Adrenal gland (tissue), 12 donors: Measurements from ENCODE around the gene ENG. TPM values are rescaled to one million over a fixed set of nuclear protein-coding genes. Genes with fewer than 3 reads are reported as not detected.
A peak's percentile ranks its signal among the peaks of the same experiment; 100 is the strongest.

Experiments
- DNase-seq, 7 donors: peaks; one replicate each; pipeline ENCODE4 v3.0.0-alpha.2; 2019 to 2020
- H3K27ac ChIP-seq, 5 donors: fragments of 200-600 bp; sonication (generic) in 4 of 5; 1 replicate in 3 of 5; 2 replicates in 2 of 5; pipeline versions ENCODE4 v1.5.1 to v1.8.0; 2016 to 2020; ENCODE audit warnings: mild to moderate bottlenecking in 1 of 5
- H3K27me3 ChIP-seq: fragments of 200-600 bp; 2 replicates; pipeline ENCODE4 v1.8.0; 2021
- H3K36me3 ChIP-seq, 2 donors: fragments of 200-600 bp; replicated peaks in 1 of 2; 1 replicate in 1 of 2; 2 replicates in 1 of 2; pipeline versions ENCODE4 v1.5.1 to v1.8.0; 2018 to 2022
- H3K4me1 ChIP-seq, 2 donors: fragments of 200-600 bp; replicated peaks in 1 of 2; 1 replicate in 1 of 2; 2 replicates in 1 of 2; pipeline versions ENCODE4 v1.5.1 to v1.8.0; 2018 to 2021
- H3K4me3 ChIP-seq, 4 donors: fragments of 200-600 bp; sonication (generic) in 3 of 4; one replicate each; pipeline ENCODE4 v1.5.1; 2016 to 2018
- H3K9me3 ChIP-seq, 3 donors: fragments of 200-600 bp; sonication (generic) in 1 of 3; replicated peaks in 1 of 3; 1 replicate in 2 of 3; 2 replicates in 1 of 3; pipeline versions ENCODE4 v1.5.1 to v1.8.0; 2016 to 2021
- POLR2A ChIP-seq, 2 donors: fragments of 450-650 bp; IDR thresholded peaks; one replicate each; pipeline ENCODE4 v1.6.1; 2017; ENCODE audit warnings: antibody characterized with exemption in 2 of 2, mild to moderate bottlenecking in 2 of 2, moderate library complexity in 1 of 2
- WGBS, 4 donors: extraction: QIAGEN DNeasy Blood & Tissue Kit in 2 of 4; methylation state at CpG; one replicate each; pipeline versions ENCODE4 v1.1.5 to v1.1.7; 2013 to 2017; 5-methylcytosine and 5-hydroxymethylcytosine counted together
- intact Hi-C, 2 donors: fragments of 100-400 bp; cut with DNase I; formaldehyde crosslinking; loops; one replicate each; pipeline versions ENCODE4 v1.14.1 to v1.15.0; 2022 to 2023
- polyA plus RNA-seq, 3 donors: library from polyadenylated mRNA; stranded (reverse); fragments of 200-250 nt in 2 of 3; fragments of 350-450 nt in 1 of 3; fragmentation: Illumina TruSeq in 1 of 3; extraction: RNeasy Lipid Tissue Mini Kit (QIAGEN cat#74804) in 1 of 3; gene quantifications; one replicate each; pipeline ENCODE4 v1.2.3, GENCODE V29; 2013 to 2014
- total RNA-seq, 9 donors: library from RNA; depleted of rRNA in 4 of 9; stranded (reverse); fragments of >200 nt in 4 of 9; fragments of 120-200 nt in 1 of 9; fragmentation: NEBNext Ultra II Directional in 1 of 9; extraction: Animal tissue kit (Norgen Biotek cat#: 25700) in 1 of 9; gene quantifications; one replicate each; pipeline versions ENCODE4 v1.1.0 to v1.2.4, GENCODE V29; 2013 to 2023
- TF ChIP-seq, protein P1 (sequence below), 6 experiments: fragments of 450-650 bp in 4 of 6; fragments of 200-600 bp in 2 of 6; sonication (generic) in 1 of 6; IDR thresholded peaks; 1 replicate in 5 of 6; 2 replicates in 1 of 6; pipeline versions ENCODE4 v1.5.1 to v1.8.0; 2016 to 2021; ENCODE audit warnings: antibody characterized with exemption in 6 of 6, mild to moderate bottlenecking in 2 of 6, moderate library complexity in 1 of 6
- donor health status: healthy with polysubstance abuse.
- donor health status: Bipolar disorder and iron deficiency.
- donor health status: DM: yes; HTN: yes; CAD: no.
- donor health status: DM: no; HTN: no; CAD: no.
- donor health status: DM: no; HTN: no; CAD: no.
- donor health status: DM: yes; HTN: yes; CAD: no.

The ENG gene
- total and polyA plus RNA-seq, 12 donors = 4.3 to 214 (median 106) TPM

DNA sequence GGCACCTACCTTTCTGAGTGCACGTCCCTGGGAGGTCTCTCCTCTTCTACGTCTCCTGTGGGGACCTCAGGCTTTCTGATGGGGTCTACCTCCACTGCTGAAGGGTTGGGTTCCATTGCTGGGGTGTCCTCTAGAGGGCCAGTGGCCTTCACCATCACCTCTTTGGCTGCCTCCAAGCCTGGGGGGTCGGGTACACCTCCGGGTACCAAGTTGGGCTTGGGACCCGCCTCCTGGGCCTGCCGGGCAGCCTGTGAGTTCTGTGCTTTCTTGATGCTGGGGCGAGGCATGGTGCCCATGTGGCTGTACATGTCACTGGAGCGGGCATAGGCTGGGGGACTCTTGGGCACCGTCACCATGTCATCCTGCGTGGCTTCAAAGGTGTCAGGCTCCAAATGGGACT, 80.5 kb downstream of the ENG start:
- 88 to 95% (median 89%) methylated on average over 6 to 10 of the region's 10 CpGs for WGBS, 4 donors
- intact Hi-C loops = no loop called here

DNA sequence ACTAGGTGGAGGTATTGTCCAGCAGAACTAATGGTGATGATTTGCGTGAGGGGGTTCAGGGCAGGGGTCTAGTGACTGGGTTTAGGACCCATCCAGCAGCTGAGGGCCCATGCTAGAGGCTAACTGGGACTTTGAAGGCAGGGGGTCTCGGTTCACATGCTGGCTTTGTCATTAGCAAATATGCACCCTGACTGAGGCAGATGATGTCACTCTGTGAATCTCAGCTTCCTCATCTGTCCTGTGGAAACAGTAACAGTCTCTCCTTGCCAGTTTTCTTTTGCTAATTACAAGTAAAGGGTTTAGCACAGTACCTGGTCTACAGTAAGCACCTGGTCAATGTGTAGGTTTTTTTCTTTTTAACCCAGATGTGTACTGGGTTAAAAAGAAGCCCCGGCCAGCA, 81.2 kb downstream of the ENG start:
- no peak for DNase-seq
- WGBS, 4 donors = 82 to 89% (median 83%) methylated on average over 3 of the region's 3 CpGs
- no peak overlapping the region for H3K27ac ChIP-seq
- intact Hi-C loops = no loop called here
- no peak overlapping the region for H3K4me3 ChIP-seq
- H3K9me3 ChIP-seq = no peaks in the 10 kb centered on the region
- H3K36me3 ChIP-seq = no peaks in the 10 kb centered on the region
- no peak for TF ChIP-seq POLR2A (IDR thresholded peaks at IDR 0.05)
- TF ChIP-seq, protein P1, sequence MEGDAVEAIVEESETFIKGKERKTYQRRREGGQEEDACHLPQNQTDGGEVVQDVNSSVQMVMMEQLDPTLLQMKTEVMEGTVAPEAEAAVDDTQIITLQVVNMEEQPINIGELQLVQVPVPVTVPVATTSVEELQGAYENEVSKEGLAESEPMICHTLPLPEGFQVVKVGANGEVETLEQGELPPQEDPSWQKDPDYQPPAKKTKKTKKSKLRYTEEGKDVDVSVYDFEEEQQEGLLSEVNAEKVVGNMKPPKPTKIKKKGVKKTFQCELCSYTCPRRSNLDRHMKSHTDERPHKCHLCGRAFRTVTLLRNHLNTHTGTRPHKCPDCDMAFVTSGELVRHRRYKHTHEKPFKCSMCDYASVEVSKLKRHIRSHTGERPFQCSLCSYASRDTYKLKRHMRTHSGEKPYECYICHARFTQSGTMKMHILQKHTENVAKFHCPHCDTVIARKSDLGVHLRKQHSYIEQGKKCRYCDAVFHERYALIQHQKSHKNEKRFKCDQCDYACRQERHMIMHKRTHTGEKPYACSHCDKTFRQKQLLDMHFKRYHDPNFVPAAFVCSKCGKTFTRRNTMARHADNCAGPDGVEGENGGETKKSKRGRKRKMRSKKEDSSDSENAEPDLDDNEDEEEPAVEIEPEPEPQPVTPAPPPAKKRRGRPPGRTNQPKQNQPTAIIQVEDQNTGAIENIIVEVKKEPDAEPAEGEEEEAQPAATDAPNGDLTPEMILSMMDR (IDR thresholded peaks at IDR 0.05) = no peak
- H3K27me3 ChIP-seq = no peaks in the 10 kb centered on the region
- H3K4me1 ChIP-seq = peaks cover 5 to 8% of the 10 kb centered on the region in 2 donors

More for the DNA sequence above, 80.5 kb downstream of the ENG start:
- peaks cover 5 to 8% of the 10 kb centered on the region in 2 donors for H3K4me1 ChIP-seq
- H3K9me3 ChIP-seq = no peaks in the 10 kb centered on the region
- H3K4me3 ChIP-seq = no peak overlapping the region
- H3K36me3 ChIP-seq = no peaks in the 10 kb centered on the region
- H3K27me3 ChIP-seq = no peaks in the 10 kb centered on the region
- no peak overlapping the region for H3K27ac ChIP-seq
- TF ChIP-seq, protein P1 (IDR thresholded peaks at IDR 0.05) = no peak
- no peak for TF ChIP-seq POLR2A (IDR thresholded peaks at IDR 0.05)
- DNase-seq = no peak

DNA sequence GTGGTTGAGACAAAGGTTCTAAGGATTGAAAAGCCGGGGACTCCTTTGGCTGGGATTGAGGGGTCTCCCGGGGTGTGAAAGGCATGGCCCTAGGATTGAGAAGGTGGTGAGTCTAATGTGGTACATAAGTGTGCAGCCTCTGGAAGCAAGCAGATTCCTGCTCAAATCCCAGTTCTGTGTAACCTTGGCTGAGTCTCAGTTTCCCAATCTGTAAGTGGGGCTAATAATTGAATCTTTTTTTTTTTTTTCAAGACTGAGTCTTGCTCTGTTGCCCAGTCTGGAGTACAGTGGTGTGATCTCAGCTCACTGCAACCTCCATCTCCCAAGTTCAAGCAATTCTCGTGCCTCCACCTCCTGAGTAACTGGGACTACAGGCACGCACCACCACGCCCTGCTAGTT, 81.9 kb downstream of the ENG start:
- Histone ChIP-seq H3K27ac (no peak overlapping the region), H3K4me3 (no peak overlapping the region), H3K36me3 (no peaks in the 10 kb centered on the region), H3K27me3 (no peaks in the 10 kb centered on the region), H3K4me1 (peaks cover 5 to 8% of the 10 kb centered on the region in 2 donors), H3K9me3 (no peaks in the 10 kb centered on the region)
- DNase-seq = no peak
- intact Hi-C loops = no loop called here
- WGBS, 4 donors = 92 to 96% (median 94%) methylated on average over 5 of the region's 5 CpGs
- TF ChIP-seq POLR2A (IDR thresholded peaks at IDR 0.05) = no peak
- TF ChIP-seq, protein P1 (IDR thresholded peaks at IDR 0.05) = no peak

DNA sequence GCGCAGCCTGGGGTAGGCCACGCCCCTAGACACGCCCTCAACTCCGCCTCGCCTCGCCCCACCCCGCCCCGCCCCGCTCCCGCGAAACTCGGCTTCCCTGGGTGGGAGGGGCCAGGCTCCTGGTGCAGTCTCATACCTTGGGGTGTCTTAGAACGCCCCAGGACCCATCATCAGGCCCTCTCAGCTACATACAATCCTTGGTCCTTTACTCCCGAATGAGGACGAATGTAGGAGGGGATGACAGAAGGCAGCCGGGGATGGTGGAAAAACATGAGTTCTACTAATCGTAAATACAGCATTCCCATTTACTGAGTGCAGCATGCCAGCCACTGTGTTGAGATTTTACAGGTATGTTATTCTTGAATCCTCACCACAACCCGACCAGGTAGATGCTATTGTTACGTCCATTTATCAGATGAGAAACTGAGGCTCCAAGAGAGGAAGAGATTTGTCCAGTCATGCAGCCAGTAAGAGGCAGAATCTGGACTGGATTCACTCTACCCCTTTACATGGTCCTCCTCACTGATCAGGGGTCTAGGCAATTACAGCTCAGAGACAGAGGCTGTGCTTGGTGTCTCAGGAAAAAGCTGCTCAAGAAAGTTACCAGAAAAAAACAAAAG, 82.8 kb downstream of the ENG start:
- no peak for DNase-seq
- intact Hi-C loops = no loop called here
- peak overlapping the region in 1 of 5 donors; percentile 27 for H3K27ac ChIP-seq
- no peaks in the 10 kb centered on the region for H3K36me3 ChIP-seq
- no peak overlapping the region for H3K4me3 ChIP-seq
- peaks cover 5 to 15% of the 10 kb centered on the region in 2 donors for H3K4me1 ChIP-seq
- WGBS, 4 donors = 4 to 16% (median 6%) methylated on average over 6 to 19 of the region's 19 CpGs
- TF ChIP-seq, protein P1 (IDR thresholded peaks at IDR 0.05) = no peak
- no peak for TF ChIP-seq POLR2A (IDR thresholded peaks at IDR 0.05)
- no peaks in the 10 kb centered on the region for H3K9me3 ChIP-seq
- H3K27me3 ChIP-seq = no peaks in the 10 kb centered on the region
